GM19324 (cell line): Measurements from ENCODE around the gene RHOA.
"Not testable (repeated sequence)": the region's sequence is repeated elsewhere in the genome, so short reads cannot be mapped to it uniquely, and the experiment has no call there.

ENCODE experiments used
- ATAC-seq: cut with Tn5 transposase; IDR thresholded peaks from one replicate; pipeline ENCODE4 v1.9.1; 2021; ENCODE audit warnings: mild to moderate bottlenecking, moderate library complexity; ENCODE audit not compliant: unreplicated experiment, low FRiP score

The RHOA gene

DNA sequence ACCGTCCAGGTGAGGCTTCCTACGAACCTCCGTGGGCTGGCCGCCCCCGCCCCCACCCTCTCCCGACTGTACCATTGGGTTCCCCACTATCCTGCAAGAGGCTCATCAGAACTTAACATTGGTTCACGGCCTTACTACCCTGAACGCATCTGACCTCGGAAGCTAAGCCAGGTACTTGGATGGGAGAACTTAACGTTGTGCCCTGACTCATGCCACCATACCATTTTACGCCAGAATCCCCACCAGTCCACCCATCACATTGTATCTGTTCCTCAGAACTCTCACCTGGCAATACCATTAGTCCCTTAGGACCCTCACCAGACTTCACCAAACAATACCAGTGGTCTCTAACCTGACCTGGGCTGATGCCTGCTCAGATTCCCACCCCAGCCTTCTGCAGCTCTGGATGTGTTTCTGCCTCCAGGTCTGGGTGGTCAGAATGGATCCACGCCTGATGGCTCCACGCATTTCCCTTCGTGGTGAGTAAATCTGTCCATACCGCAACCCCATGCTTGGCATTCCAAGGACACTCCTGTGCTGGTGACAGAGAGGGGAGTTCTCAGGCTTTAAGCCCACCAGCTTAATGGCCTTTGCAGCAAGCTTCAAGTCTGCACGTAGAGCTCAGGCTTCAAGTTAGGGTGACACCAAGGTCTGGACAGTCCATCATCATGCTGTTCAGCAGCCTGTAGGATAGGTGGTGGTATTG lies 1.0 kb upstream of the RHOA start:
- ATAC-seq, result no peak

DNA sequence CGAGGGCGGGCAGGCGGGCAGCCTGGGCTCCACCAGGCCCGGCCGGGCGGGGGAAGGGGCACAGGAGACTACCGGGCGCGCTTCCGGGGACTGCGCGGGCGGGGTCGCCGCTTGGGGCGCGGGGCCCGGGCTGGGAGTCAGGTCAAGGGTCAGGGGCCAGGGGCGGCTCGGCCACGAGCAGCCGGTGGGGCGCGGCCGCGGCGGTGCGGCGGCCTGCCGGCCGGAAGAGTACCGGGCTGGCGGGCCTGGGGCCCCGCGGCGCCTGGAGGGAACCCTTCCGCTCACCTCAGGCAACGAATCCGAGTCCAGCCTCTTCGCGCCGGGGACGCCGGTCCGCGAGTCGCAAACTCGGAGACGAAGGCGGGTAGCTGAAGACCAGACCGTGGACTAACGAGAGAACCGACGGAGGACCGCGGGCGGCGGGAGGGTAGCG lies 225 bp downstream of the RHOA start:
- peak; percentile 39 for ATAC-seq

DNA sequence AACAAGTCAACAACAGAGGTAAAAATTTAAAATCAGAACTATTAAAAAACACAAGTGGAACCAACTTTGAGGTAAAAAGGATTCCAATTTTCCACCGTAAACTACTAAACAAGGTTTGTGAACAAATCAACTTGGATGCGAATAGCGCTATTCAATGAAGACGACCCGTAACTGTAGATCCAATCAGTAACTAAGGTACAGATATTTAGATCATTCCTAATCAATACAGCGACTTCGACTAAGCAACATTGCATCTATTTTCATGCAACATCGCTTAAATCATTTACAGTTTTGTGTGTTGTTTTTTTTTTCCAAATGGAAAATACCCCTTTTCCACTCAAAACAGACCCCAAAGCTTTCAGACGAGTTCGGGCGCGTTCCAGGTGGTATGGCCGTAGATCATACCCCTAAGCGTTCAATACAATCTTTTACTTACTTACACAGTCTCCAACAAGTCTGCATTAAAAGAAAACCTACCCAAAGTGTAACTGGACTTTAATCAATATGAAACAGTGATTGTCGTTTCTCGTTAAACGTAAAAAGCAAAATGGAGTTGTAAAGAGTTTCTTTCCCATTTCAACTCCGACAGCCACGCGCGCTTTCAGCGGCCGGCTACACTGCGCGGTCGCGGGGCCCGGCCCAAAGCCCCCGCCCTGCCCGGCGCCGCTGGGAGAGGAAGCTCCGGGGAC lies 786 bp downstream of the RHOA start:
- no peak for ATAC-seq

DNA sequence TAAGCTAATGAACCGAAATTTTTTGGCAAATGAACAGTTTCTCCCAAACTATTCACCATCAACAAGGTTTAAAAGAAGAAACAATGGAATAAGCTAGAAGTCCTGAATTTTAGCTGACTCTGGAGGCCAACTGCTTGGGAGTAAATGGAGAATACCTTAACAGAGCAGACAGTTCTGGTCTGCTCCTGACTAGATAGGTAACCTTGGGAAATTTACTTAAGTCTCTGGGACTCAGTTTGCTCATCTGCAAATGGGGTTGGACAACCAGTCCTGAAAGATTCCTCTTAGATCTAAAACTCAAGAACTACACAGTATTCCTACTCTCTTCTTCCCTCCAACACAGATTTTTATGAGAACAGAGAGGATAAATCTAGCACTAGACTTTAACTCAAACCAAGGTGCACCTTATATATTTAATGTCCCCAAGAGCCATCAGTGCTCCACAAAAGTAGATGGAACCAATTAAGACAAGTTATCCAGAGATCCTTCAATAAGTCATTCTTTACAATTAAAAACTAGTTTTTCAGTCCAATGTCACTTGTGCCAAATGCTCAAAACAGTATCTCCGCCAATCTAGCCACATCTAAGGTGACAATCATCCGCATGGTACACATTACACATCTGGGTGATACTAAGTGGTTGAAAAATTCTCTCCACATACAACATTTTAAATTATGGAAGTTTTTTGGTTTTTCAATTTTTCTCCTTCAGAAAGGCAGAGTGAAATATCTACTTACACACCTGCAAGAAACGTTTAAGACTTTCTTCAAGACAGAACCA lies 1.5 kb downstream of the RHOA start:
- ATAC-seq, result no peak

DNA sequence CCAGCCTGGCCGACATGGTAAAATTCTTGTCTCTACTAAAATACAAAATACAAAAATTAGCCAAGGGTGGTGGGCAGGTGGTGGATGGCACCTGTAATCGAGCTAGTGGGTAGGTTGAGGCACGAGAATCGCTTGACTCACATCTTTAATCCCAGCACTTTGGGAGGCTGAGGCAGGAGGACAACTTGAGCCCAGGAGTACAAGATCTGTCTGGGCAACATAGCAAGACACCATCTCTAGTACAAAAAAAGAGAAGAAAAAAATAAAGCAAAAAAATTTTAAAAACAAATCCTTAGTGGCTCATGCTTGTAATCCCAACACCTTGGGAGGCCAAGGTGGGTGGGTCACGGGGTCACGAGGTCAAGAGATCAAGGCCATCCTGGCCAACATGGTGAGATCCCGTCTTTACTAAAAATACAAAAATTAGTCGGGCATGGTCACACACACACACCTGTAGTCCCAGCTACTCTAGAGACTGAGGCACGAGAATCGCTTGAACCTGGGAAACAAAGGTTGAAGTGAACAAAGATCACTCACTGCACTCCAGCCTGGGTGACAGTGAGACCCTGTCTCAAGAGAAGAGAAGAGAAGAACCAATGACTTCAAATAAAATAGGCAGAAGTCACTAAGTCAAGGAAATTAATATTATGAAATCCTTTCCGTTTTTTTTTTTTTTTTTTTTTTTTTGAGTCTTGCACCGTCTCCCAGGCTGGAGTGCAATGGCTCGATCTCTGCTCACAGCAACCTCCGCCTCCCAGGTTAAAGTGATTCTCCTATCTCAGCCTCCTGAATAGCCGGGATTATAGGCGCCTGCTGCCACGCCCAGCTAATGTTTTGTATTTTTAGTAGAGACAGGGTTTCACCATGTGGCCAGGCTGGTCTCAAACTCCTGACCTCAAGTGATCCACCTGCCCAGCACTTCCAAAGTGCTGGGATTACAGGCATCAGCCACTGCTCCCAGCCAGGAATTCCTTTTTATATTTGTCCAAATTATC lies 4.9 kb downstream of the RHOA start:
- ATAC-seq, result no peak

DNA sequence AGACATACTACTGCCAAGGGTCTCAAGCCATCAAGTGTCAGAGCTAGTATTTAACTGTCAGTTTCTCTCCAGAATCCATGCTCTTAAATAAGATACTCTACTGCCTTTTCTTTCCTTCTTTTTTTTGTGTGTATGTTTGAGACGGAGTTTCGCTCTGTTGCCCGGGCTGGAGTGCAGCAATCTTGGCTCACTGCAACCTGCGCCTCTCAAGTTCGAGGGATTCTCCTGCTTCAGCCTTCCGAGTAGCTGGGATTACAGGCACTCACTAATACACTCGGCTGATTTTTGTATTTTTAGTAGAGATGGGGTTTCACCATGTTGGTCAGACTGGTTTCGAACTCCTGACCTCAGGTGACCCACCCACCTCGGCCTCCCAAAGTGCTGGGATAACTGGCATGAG lies 6.2 kb downstream of the RHOA start:
- not testable (repeated sequence) for ATAC-seq

DNA sequence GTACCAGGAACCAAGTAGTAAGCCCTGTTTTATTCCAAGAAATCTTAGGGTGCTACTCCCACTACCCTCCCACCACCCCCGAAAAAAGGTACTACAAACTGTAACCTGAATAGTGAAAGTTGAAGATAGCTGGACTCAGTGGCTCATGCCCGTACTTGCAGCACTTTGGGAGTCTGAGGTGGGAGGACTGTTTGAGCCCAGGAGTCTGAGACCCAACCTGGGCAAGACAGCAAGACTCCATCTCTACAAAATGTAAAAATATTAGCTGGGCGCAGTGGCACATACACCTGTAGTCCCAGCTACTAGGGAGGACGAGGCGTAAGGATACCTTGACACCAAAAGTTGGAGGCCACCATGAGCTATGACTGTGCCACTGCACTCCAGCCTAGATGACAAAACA lies 7.9 kb downstream of the RHOA start:
- ATAC-seq, result no peak

DNA sequence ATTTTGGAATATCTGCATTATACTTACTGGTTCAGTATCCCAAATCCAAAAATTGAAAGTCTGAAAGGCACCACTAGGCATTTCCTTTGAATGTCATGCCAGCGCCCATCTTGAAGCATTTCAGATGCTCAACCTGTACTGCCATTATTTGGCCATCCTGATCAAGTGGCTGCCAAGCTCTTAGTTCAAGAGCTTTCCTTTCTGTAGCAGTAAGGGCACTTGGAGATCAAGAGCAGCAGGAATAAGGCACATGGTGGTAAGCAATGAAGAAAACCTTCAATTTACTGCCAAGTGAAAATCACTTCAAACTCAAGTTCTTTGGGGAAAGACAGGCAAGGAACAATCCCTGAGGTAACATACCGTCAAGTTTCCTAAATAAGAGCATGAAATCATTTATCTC lies 10.0 kb downstream of the RHOA start:
- no peak for ATAC-seq

DNA sequence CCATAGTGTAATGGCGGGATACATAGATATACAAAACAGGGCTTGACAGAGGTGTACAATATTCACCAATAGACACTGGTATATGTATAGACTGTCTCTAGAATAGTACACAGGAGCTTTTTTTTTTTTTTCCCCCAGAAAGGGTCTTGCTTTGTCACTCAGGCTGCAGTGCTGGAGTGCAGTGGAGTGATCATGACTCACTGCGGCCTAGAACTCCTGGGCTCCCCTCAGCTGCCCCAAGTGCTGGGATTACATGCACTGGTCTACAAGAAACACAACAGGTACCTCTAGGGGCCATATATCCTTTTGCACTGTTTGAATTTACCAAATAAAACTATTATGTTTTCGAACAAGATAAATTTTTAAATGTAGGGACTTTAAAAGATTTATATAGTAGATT lies 12.3 kb downstream of the RHOA start:
- ATAC-seq, result no peak

DNA sequence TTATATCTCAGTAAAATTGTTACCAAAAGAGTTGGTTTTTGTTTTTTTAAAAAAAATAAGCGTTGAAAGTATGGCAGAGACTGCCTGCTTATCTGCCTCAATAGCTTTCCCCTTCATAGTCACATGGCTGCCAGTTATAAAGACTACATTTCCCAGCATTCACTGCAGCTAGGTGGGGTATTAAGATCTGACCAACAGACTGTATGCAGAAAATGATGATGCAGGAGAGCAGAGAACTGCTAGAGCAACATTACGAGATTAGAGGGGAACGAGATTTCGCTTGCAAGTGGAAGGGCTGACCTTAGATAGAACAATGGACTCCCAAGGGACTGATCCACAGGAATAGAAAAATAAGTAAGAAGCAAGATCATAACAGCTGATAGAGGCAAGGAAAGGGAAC lies 14.3 kb downstream of the RHOA start:
- no peak for ATAC-seq

DNA sequence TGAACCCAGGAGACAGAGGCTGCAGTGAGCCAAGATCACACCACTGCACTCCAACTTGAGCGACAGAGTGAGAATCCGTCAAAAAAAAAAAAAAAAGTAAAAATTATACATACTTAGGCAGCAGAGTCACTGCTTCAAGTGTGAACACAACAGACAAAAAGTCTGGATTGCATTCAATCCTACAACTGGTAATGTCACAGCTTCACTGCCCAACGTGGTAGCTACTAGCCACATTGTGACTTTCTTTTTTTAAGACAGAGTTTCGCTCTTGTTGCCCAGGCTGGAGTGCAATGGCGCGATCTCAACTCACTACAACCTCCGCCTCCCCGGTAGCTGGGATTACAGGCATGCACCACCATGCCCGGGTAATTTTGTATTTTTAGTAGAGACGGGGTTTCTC lies 20.5 kb downstream of the RHOA start:
- ATAC-seq, result not testable (repeated sequence)

DNA sequence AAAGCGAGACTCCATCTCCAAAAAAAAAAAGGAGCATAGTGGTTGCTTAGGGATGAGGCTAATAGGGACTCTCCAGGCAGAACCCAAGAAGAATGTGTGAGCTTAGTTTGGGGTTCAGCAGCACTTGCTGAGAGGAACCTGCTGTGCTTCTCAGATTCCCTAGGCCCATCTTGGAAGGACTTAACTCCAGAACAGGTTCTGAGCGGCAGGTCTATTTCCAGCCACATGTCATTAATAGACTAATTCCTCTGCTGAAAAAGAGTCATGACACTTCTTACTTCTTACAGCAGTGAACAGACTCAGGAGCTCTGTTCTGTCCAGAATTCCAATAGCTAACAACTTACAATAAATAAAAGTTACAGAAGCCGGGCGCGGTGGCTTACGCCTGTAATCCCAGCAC lies 22.5 kb downstream of the RHOA start:
- no peak for ATAC-seq

DNA sequence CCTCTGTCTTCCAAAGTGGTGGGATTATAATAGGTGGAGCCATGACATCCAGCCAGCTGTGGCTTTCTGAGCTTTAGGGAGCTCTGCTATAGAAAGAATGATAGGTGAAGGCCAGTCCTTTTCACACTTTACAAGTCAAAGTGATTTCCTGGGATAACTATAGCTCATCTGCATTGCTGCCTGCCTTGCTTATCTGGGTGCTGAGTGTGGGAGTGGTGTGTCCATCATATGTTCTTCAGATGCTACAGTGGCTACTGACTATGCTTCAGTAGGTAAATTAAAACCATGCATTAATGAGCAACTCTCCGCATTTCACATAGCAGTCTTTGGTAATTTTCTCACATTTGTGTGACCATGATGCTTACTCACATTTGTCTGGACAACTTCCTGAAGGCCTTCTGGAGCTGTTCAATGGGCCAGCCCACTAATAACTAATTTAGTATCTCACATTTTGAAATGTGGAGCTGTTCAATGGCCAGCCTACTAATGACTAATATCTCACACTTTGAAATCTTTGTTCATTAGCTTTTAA lies 23.4 kb downstream of the RHOA start:
- no peak for ATAC-seq

DNA sequence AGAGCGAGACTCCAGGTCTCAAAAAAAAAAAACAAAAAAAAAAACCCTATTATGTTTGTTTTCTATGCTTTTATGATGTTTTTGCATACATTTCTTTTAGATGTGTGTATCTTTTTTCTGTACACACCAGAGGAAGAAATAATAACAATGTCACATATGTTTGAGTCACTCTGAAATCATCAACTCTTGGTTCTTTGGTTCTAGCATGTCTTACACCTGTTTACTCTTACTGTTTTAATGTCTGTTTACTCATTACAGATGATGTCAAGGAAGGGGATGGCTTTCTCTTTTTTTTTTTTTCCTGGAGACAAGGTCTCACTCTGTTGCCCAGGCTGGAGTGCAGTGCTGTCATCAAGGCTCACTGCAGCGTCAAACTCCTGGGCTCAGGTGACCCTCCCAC lies 24.1 kb downstream of the RHOA start:
- no peak for ATAC-seq

DNA sequence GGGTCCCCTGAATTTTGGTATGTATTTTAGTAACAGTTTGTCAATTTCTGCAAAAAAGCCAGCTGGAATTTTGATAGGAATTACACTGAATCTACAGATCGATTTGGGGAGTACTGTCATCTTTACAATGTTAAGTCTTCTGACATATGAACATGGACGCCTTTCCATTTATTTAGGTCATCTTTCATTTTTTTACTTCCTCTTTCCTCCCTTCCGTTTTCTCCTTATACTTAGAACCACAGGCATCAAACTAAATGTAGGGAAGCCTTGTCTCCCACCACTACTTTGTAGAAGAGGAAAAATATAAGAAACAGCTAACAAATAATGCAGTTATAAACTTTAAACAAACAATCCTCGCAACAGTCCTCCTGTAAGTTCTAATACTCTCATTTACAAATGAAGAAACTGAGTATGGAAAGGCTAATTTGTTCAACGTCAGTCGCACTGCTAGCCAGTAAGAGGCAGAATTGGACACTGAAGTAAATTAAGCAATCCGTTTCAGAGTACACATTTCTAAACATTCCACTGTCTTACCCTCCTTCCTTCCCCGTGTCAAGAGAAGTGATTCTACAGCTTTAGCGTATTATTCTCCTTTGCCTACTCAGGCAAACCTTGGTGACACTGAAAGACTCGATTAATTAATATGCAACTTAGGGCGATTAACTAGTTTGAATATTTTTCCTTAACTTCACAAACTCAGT lies 25.6 kb downstream of the RHOA start:
- ATAC-seq, result no peak

DNA sequence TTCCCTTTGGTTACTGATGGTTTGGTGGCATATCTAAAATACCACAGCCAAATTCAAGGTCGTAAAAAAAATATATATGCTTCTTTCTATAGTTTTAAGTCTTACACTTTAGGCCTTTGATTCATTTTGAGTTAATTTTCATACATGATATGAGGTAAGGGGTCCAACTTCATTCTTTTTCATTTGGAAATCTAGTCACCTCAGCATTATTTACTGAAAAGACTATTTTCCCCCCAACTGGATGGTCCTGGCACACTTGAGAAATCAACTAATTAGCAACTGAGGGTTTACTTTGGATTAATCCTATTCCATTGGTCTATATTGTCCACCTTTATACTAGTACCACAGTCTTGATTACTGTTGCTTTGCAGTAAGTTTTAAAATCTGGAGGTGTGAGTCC lies 26.2 kb downstream of the RHOA start:
- no peak for ATAC-seq

DNA sequence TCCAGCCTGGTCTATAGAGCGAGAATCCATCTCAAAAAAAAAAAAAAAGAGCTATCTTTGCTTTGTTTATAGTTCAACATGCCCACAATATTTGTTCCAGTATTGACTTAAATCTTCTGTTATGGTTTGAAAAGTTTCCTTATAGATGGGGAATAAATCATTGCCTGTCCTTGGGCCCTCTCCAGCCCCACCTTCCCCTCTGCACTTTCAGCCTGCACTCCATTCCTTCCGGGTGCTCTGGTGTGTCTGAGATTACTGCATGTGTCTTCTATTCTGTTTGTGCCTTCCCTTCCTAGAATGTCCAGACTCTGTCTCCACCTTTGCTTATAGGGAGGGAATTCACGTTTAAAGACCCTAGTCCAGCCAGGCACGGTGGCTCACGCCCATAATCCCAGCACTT lies 28.4 kb downstream of the RHOA start:
- ATAC-seq, result no peak

DNA sequence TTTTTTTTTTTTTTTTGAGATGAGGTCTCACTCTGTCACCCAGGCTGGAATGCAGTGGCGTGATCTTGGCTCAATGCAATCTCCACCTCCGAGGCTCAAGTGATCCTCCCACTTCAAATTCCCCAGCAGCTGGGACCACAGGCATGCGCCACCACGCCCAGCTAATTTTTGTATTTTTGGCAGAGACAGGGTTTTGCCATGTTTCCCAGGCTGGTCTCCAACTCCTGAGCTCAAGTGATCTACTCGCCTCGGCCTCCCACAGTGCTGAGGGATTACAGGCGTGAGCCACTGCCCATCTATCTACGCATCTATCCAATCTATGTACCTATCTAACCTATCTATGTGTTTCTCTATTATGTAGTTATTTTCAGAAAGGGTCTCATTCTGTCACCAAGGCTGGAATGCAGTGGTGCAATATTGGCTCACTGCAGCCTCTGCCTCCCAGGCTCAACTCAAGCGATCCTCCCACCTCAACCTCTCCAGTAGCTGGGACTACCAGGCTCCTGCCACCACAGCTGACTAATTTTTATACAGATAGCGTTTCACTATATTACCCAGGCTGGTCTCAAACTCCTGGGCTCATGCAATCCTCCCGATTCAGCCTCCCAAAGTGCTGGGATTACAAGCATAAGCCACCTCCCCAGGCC lies 33.4 kb downstream of the RHOA start:
- no peak for ATAC-seq

DNA sequence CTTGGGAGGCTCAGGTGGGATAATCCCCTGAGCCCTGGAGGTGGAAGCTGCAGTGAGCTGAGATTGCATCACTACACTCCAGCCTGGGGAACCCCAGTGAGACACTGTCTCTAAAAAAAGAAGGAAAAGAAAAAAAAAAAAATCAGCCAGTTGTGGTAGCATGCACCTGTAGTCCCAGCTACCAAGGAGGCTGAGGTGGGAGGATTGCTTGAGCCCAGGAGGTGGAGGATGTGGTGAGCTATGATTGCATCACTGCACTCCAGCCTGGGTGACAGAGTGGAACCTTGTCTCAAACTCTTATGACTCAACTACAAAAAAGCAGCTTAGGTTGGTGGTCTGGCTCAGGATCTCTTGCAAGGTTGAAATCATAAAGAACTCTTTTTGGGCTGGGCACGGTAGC lies 34.3 kb downstream of the RHOA start:
- no peak for ATAC-seq
